ENCODE measurements around the gene HRH2.
"Not testable (repeated sequence)": the region's sequence is repeated elsewhere in the genome, so short reads cannot be mapped to it uniquely, and the experiment has no call there.

HRH2 gene

GRCh38 chr5:175657593-175658271 is at the start of gene HRH2:
Gene HRH2, plus strand, starts transcription at chr5:175658071. Its CDS starts 25,163 bp downstream, at chr5:175683234.
- peak; percentile 12 for DNase-seq (ENCODE audit: low read depth)

GRCh38 chr5:175609526-175609925 is 48.3 kb upstream of the HRH2 start:
- DNase-seq (ENCODE audit: low read depth): no peak

- DNase-seq (ENCODE audit: low read depth): no peak
Observed at GRCh38 chr5:175610381-175610780, 47.5 kb upstream of the HRH2 start.

- no peak for DNase-seq (ENCODE audit: low read depth)
Observed at GRCh38 chr5:175610898-175611297, 47.0 kb upstream of the HRH2 start.

- DNase-seq (ENCODE audit: low read depth): no peak
Observed at GRCh38 chr5:175614223-175614815, 43.6 kb upstream of the HRH2 start.

- DNase-seq (ENCODE audit: low read depth): no peak
Observed at GRCh38 chr5:175614861-175615260, 43.0 kb upstream of the HRH2 start.

GRCh38 chr5:175616083-175616482 is 41.8 kb upstream of the HRH2 start:
- DNase-seq (ENCODE audit: low read depth): no peak

- not testable (repeated sequence) for DNase-seq (ENCODE audit: low read depth)
Observed at GRCh38 chr5:175616527-175616926, 41.3 kb upstream of the HRH2 start.

GRCh38 chr5:175617447-175617846 is 40.4 kb upstream of the HRH2 start:
- DNase-seq (ENCODE audit: low read depth): no peak

- DNase-seq (ENCODE audit: low read depth): no peak
Observed at GRCh38 chr5:175620527-175620926, 37.3 kb upstream of the HRH2 start.

- DNase-seq (ENCODE audit: low read depth): no peak
Observed at GRCh38 chr5:175621971-175622370, 35.9 kb upstream of the HRH2 start.

GRCh38 chr5:175623088-175623487 is 34.8 kb upstream of the HRH2 start:
- no peak for DNase-seq (ENCODE audit: low read depth)

- DNase-seq (ENCODE audit: low read depth): no peak
Observed at GRCh38 chr5:175624316-175624715, 33.6 kb upstream of the HRH2 start.

GRCh38 chr5:175627005-175627404 is 30.9 kb upstream of the HRH2 start:
- no peak for DNase-seq (ENCODE audit: low read depth)

- DNase-seq (ENCODE audit: low read depth): no peak
Observed at GRCh38 chr5:175627739-175628138, 30.1 kb upstream of the HRH2 start.

- DNase-seq (ENCODE audit: low read depth): no peak
Observed at GRCh38 chr5:175628668-175629067, 29.2 kb upstream of the HRH2 start.

GRCh38 chr5:175629261-175629660 is 28.6 kb upstream of the HRH2 start:
- DNase-seq (ENCODE audit: low read depth): no peak

GRCh38 chr5:175629793-175630192 is 28.1 kb upstream of the HRH2 start:
- no peak for DNase-seq (ENCODE audit: low read depth)

- DNase-seq (ENCODE audit: low read depth): no peak
Observed at GRCh38 chr5:175635854-175636584, 21.9 kb upstream of the HRH2 start.

GRCh38 chr5:175638305-175638704 is 19.6 kb upstream of the HRH2 start:
- no peak for DNase-seq (ENCODE audit: low read depth)

GRCh38 chr5:175640106-175640775 is 17.6 kb upstream of the HRH2 start:
- no peak for DNase-seq (ENCODE audit: low read depth)

- DNase-seq (ENCODE audit: low read depth): no peak
Observed at GRCh38 chr5:175642998-175643397, 14.9 kb upstream of the HRH2 start.

- no peak for DNase-seq (ENCODE audit: low read depth)
Observed at GRCh38 chr5:175646251-175646650, 11.6 kb upstream of the HRH2 start.

All from CMK (cell line).